AG04450 (cell line): ENCODE measurements around the gene DNMT3A. TPM values are rescaled to one million over a fixed set of nuclear protein-coding genes. Genes with fewer than 3 reads are reported as not detected.

Experiments
- CTCF ChIA-PET: fragments of 300-600, 350-600 bp; formaldehyde crosslinking; extraction: SDS; loops from one replicate; lab custom pipeline; 2022; ENCODE audit warnings: antibody characterized with exemption, inconsistent platforms; lab: Charles Lee
- POLR2A ChIA-PET: fragments of 350-600 bp; formaldehyde crosslinking; extraction: SDS; loops from one replicate; lab custom pipeline; 2021; ENCODE audit warnings: antibody characterized with exemption, inconsistent platforms; lab: Yijun Ruan, JAX
- DNase-seq: peaks from one replicate; pipeline ENCODE4 v3.0.0-alpha.2; 2011; ENCODE audit warnings: low read depth, low spot score
- H3K27ac ChIP-seq: one replicate; pipeline ENCODE4 v1.5.1; 2012; ENCODE audit warnings: low read depth, low read length, control low read depth
- H3K27me3 ChIP-seq: one replicate; pipeline ENCODE4 v1.6.0; 2012; ENCODE audit warnings: low read length; ENCODE audit not compliant: control insufficient read depth, insufficient read depth
- H3K4me3 ChIP-seq: 2 replicates; pipeline ENCODE4 v1.5.1; 2011; ENCODE audit warnings: mild to moderate bottlenecking, low read depth, low read length, control low read depth
- H3K9me3 ChIP-seq: 2 replicates; pipeline ENCODE4 v1.5.1; 2012; ENCODE audit warnings: low read length; ENCODE audit not compliant: control insufficient read depth, insufficient read depth
- polyA plus RNA-seq: library from polyadenylated mRNA; depleted of rRNA; stranded (reverse); fragments of >200 nt; gene quantifications from 2 replicates; pipeline ENCODE4 v1.2.3, GENCODE V29; 2011
- TF ChIP-seq, protein P1 (sequence below): IDR thresholded peaks from 2 replicates; pipeline ENCODE4 v1.5.1; 2011; ENCODE audit warnings: low read depth, low read length, control low read depth, inconsistent platforms

Gene DNMT3A
- polyA plus RNA-seq, 1 experiment, result 4.1 TPM

DNA sequence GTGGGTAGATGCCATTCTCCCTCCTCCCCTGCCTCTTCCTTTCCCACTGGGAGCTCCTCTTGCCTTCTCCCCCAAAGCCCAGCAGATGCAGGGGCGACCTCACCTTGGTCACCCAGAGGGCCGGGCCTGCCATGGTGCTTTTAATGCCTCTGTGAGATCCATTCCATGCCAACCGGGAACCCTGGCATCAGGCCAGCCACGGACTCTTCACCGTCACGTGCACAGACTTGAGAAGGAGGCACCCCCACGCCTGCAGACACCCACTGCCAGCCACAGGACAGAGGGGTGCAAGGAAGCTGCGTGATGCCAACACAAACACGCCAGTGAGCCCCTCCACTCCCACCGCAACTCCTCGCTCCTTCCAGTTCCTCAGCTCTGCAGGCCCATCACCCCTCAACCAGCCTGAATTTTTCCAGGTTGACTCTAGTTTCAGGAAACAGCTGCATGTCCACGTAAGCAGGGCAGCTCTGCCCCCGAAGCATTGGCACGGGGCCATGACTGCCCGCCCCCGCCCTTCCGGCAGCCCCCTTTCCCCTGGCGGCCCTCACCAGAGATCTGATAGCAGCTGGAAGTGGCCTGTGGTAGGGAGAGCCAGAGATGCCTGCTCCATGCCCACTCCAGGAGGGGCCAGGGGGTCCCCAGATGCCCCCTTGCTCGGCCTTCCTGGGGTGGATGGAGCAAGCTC is 50.8 kb downstream of the DNMT3A start:
- no peak for DNase-seq
- H3K4me3 ChIP-seq, result no peak overlapping the region
- ChIA-PET CTCF (interaction anchor here (0.9 kb wide), 1 partner anchor 276 kb away, joined by 3 read pairs; no protein-coding TSS in a partner anchor), POLR2A (no interaction called here)
- H3K27ac ChIP-seq, result no peak overlapping the region
- TF ChIP-seq, protein P1, sequence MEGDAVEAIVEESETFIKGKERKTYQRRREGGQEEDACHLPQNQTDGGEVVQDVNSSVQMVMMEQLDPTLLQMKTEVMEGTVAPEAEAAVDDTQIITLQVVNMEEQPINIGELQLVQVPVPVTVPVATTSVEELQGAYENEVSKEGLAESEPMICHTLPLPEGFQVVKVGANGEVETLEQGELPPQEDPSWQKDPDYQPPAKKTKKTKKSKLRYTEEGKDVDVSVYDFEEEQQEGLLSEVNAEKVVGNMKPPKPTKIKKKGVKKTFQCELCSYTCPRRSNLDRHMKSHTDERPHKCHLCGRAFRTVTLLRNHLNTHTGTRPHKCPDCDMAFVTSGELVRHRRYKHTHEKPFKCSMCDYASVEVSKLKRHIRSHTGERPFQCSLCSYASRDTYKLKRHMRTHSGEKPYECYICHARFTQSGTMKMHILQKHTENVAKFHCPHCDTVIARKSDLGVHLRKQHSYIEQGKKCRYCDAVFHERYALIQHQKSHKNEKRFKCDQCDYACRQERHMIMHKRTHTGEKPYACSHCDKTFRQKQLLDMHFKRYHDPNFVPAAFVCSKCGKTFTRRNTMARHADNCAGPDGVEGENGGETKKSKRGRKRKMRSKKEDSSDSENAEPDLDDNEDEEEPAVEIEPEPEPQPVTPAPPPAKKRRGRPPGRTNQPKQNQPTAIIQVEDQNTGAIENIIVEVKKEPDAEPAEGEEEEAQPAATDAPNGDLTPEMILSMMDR, result no peak
- H3K27me3 ChIP-seq, result no peaks in the 10 kb centered on the region
- H3K9me3 ChIP-seq, result no peaks in the 10 kb centered on the region

DNA sequence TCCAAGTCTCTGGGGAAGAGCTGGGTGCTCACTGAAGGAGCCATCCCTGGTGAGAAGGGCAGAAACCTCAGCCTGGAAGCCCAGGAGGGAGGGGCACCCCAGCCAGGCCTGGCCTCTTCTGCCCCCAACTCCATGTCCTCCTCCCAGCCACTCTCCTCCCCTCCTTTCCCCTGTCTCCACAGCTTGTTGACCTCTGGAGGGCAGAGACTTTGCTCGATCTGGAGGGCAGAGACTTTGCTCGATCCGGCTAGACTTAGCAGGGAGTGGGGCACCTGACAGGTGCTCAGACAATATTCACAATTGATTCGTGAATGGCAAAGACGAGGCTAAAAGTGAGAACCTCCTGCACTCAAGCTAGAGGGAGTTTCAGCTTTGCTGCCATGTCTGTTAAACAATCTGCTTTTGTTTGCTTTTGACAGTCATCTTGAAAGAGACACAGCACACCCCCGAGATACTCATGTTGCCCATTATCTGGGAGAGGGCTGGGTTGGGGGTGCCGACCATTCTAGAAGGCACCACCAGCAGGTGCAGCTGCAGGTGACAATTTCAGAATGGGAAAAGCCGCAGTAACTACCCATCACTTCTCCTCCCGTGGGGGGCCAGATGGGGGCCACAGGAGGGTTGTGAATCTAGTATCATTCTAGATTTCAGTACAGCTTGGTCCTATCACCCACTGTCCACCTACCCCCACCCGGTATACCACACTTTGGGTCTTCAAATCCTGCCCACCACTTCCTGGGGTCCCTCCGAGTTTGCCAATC is 54.8 kb downstream of the DNMT3A start:
- H3K27ac ChIP-seq, result no peak overlapping the region
- no peak for DNase-seq
- H3K27me3 ChIP-seq, result no peaks in the 10 kb centered on the region
- no peaks in the 10 kb centered on the region for H3K9me3 ChIP-seq
- TF ChIP-seq, protein P1, result no peak
- ChIA-PET POLR2A (interaction anchor here (0.6 kb wide), 1 partner anchor 29 kb away, joined by 3 read pairs; no protein-coding TSS in a partner anchor), CTCF (interaction anchor here (1.0 kb wide), 1 partner anchor 320 kb away, joined by 3 read pairs; no protein-coding TSS in a partner anchor)
- H3K4me3 ChIP-seq, result no peak overlapping the region

DNA sequence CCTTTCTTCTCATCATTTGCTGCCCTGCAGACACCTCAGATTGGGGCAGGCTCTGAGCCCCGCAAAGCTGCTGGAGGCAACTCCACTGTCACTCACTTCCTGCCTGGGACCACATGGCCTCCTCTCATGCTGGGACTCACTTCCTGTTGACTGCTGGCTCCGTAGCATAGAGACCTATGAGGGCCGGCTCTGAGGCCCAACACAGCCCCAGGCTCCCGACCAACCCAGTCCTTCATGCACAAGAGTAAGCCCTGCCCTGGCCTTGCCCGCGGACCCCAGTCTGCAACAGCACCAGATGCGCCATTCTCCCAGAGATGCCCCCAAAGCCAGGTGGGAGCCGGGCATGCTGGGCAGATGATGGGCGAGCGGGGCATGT is 55.7 kb downstream of the DNMT3A start:
- no peaks in the 10 kb centered on the region for H3K27me3 ChIP-seq
- CTCF ChIA-PET, result interaction anchor here (1.0 kb wide), 1 partner anchor 321 kb away, joined by 3 read pairs; no protein-coding TSS in a partner anchor
- POLR2A ChIA-PET, result no interaction called here
- H3K4me3 ChIP-seq, result no peak overlapping the region
- TF ChIP-seq, protein P1, result no peak
- DNase-seq, result no peak
- H3K27ac ChIP-seq, result no peak overlapping the region
- H3K9me3 ChIP-seq, result no peaks in the 10 kb centered on the region

DNA sequence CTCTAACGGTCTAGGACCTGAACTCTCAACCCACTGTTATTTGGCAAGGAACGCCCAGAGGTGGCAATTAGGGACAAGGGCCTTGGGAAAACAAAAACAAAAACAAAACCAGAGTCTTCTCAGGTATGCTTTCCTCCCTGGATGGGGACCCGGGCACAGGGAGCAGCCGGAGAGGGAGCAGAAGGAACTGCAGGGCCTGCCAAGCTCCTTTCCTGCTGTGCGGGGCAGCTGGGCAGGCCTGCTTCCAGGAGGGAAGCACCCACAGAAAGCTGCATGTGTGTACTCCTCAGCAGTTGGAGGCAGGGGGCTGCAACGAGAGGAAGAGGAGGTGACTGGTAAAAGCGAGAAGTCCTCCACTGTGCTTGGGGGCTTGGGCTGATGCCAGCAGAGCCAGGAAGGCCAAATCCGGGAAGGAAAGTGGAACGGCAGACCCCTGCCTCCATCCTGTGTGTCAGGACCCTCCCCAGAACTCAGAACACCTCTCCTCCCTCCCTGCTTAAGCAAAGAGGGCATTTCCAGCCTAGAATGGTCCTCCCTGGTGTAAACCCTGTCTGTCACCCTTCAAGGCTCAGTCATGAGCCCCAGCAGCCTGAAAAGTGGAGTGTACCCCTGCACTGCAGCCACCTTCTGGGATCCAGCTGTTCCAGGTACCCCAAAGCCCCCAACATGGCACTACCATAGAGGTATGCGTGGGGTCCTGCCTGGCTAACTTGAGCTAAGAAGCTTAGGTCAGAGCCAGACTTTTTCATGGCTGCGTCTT is 56.3 kb downstream of the DNMT3A start:
- Histone ChIP-seq H3K27me3 (no peaks in the 10 kb centered on the region), H3K9me3 (no peaks in the 10 kb centered on the region), H3K27ac (no peak overlapping the region), H3K4me3 (no peak overlapping the region)
- POLR2A ChIA-PET, result no interaction called here
- no peak for DNase-seq
- TF ChIP-seq, protein P1, result no peak
- CTCF ChIA-PET, result no interaction called here
